EH (cell line): Measurements from ENCODE around the gene MAD2L1BP.

Experiments
- DNase-seq: peaks from one replicate; pipeline ENCODE4 v3.0.0-alpha.2; 2015; ENCODE audit warnings: low read depth

MAD2L1BP gene

DNA sequence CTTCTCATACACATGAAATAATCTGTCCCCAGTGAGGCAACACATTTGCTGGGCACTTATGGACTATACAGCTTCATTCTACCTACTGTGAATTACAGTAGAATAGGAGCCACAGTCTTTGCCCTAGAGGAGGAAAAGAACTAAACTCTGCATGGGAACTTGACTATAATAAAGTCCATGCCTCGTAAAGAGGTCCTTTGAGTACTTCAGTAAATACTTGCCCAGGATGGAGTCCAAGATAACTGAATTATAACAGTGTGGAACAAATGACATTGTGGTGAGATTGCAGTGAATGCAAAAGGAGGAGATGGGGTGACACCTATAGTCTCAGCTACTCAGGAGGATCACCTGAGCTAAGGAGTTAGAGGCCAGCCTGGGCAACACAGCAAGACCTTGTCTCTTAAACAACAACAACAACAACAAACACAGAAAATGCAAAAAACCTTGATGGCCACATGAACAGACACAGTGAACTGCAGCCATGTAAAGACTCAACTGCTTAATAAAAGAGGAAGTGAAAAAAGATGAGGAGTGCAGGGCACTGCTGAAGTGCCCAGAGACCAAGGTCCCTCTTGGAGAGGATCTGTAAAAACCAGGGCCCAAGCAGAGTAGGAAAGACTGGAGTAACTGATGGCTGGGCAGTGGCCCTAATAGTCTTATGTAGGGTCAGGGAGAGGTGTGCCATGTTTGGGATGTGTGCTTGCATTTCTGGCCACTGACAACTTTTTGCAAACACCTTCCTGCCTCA, 48.2 kb downstream of the MAD2L1BP start:
- DNase-seq, result no peak

DNA sequence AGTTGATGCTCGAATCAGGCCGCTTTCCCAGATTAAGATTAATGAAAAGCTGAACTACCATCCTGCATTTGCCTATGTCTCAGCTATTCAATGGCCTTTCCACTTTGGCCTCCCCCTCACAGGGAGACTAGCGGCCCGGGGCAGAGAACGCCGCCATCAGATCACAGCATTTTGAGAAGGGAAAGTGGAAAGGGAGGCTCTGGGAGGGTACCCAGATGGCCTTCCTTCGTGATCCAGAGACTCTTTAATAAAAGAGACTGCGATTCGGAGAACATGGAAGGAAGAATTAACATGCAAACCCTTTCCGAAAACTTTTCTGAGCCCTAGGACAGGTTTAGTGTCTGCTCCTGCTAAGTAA, 51.4 kb downstream of the MAD2L1BP start:
- DNase-seq, result no peak

DNA sequence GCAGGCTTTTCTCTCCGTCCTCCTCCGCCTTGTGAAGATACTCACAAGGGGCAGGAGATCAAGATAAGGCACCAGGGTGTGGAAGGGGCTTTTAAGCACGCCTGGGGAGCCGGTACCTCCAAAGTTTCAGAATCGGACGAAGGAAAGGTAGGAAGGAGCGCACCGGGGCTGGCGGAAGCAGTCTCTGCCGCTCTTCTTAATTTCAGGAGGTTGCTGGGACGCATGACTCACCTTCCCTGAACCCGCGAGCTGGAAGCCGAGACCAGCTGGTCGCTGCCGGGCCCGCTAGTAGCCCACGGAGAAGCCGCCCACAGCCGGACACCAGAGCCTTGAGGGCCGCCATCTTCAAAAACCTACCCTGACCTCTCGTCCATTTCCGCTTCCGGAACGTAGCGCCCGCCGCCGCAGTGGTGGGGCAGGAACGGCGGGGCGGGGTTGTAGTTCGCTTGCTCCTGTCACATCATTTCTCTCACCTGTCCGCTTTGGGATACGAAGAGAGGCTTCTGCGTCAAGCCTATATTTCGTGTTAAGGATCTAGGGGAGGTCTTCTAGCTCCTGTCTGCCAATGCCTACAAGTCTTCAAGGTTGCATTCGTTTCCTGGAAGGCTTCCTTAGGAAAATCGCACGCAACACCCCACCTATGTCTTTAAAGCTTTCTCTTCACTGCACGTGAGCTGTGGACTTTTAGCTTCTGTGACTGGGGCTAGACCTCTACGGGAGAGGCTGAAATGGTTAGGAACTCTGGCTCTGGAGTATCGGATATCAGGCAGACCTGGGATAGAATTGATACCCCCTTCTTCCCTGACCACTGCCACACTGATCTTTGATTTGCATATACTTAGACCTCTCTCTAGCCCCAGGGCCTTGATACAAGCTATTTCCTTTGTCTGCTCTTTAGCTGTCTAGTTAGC, 52.1 kb downstream of the MAD2L1BP start, which contains the start of gene MRPS18A:
Gene MRPS18A, minus strand, starts transcription at position 355 of the 911 bp plus-strand sequence. Its CDS starts 12 bp downstream, at position 343.
- peak; percentile 80 for DNase-seq

DNA sequence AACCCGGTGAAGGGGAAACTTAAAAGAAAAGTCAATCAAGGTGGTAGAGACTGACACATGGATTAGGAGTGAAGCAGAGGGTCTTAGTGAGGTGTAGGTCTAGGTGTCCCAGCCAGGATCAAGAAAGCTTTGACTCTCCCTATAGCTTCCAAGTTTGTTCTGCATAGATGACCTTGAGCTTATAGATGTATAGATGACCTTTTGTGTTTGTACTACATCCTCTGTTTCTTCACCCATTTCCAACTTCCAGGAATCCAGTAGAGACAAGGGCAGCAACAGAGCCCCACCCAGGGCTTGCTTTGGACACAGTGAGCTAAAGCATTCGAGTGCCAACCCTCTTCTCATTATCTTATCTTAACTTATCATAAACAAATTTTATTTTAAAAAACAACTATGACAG, 53.8 kb downstream of the MAD2L1BP start:
- DNase-seq, result no peak
